SH-SY5Y (cell line): ENCODE measurements around the gene GIT1.

Experiments used
- GATA2 ChIP-seq: IDR thresholded peaks from 2 replicates; pipeline ENCODE4 v1.6.1; 2011; ENCODE audit warnings: mild to moderate bottlenecking, low read depth, low read length
- GATA3 ChIP-seq: IDR thresholded peaks from 2 replicates; pipeline ENCODE4 v1.6.1; 2011; ENCODE audit warnings: low read depth, mild to moderate bottlenecking, low read length, moderate library complexity

GIT1 gene

GRCh38 chr17:29589524-29590410, at the start of gene GIT1:
Gene GIT1, minus strand, starts transcription at chr17:29589648. Its CDS starts 270 bp downstream, at chr17:29589378.
- TF ChIP-seq GATA2: no peak
- TF ChIP-seq GATA3: no peak

- no peak for TF ChIP-seq GATA3
- no peak for TF ChIP-seq GATA2
Measured at GRCh38 chr17:29633886-29634285, 44.4 kb upstream of the GIT1 start.

GRCh38 chr17:29630630-29631193, 41.3 kb upstream of the GIT1 start:
- TF ChIP-seq GATA2: no peak
- no peak for TF ChIP-seq GATA3

GRCh38 chr17:29629839-29630238, 40.4 kb upstream of the GIT1 start:
- TF ChIP-seq GATA2 (no peak), GATA3 (no peak)

- TF ChIP-seq GATA2 (no peak), GATA3 (no peak)
Measured at GRCh38 chr17:29628644-29629043, 39.2 kb upstream of the GIT1 start.

- TF ChIP-seq GATA3: no peak
- no peak for TF ChIP-seq GATA2
Measured at GRCh38 chr17:29627951-29628350, 38.5 kb upstream of the GIT1 start.

GRCh38 chr17:29625037-29625750, 35.7 kb upstream of the GIT1 start:
- TF ChIP-seq GATA2: no peak

GRCh38 chr17:29624586-29624985, 35.1 kb upstream of the GIT1 start:
- TF ChIP-seq GATA3 (no peak), GATA2 (no peak)

- TF ChIP-seq GATA2: no peak
- no peak for TF ChIP-seq GATA3
Measured at GRCh38 chr17:29623283-29623647, 33.8 kb upstream of the GIT1 start.

- no peak for TF ChIP-seq GATA2
- no peak for TF ChIP-seq GATA3
Measured at GRCh38 chr17:29622337-29623282, 33.2 kb upstream of the GIT1 start, which contains the start of gene CORO6. Gene CORO6, minus strand, starts transcription at chr17:29622912. Its CDS starts 1,491 bp downstream, at chr17:29621421.

GRCh38 chr17:29621751-29622194, 32.3 kb upstream of the GIT1 start:
- TF ChIP-seq GATA3: no peak
- no peak for TF ChIP-seq GATA2

GRCh38 chr17:29620779-29621500, 31.5 kb upstream of the GIT1 start:
- no peak for TF ChIP-seq GATA3
- TF ChIP-seq GATA2: no peak

GRCh38 chr17:29620271-29620670, 30.8 kb upstream of the GIT1 start:
- no peak for TF ChIP-seq GATA2
- no peak for TF ChIP-seq GATA3
